Osteoblast (primary cell): Measurements from ENCODE around the gene ABCD4. TPM values are rescaled to one million over a fixed set of nuclear protein-coding genes. Genes with fewer than 3 reads are reported as not detected.
A peak's percentile ranks its signal among the peaks of the same experiment; 100 is the strongest.

ENCODE experiments used
- DNase-seq: peaks from one replicate; pipeline ENCODE4 v3.0.0; 2011; ENCODE audit warnings: low spot score, mixed read lengths; ENCODE audit not compliant: insufficient read length; ENCODE audit errors: missing footprints
- H2AFZ ChIP-seq: 2 replicates; pipeline ENCODE4 v1.6.0; 2011; ENCODE audit warnings: mild to moderate bottlenecking, low read length
- H3K27ac ChIP-seq: 2 replicates; pipeline ENCODE4 v1.5.1; 2011; ENCODE audit warnings: mild to moderate bottlenecking, low read depth, low read length, moderate library complexity
- H3K27me3 ChIP-seq: 2 replicates; pipeline ENCODE4 v1.6.0; 2012; ENCODE audit warnings: mild to moderate bottlenecking, control low read depth, inconsistent platforms, low read length, moderate library complexity; ENCODE audit not compliant: insufficient read depth
- H3K36me3 ChIP-seq: 2 replicates; pipeline ENCODE4 v1.5.1; 2011; ENCODE audit warnings: mild to moderate bottlenecking, low read length, control low read depth, moderate library complexity; ENCODE audit not compliant: insufficient read depth
- H3K4me1 ChIP-seq: 2 replicates; pipeline ENCODE4 v1.5.1; 2011; ENCODE audit warnings: mild to moderate bottlenecking, low read length, control low read depth, moderate library complexity; ENCODE audit not compliant: insufficient read depth
- H3K4me2 ChIP-seq: 2 replicates; pipeline ENCODE4 v1.6.0; 2011; ENCODE audit warnings: mild to moderate bottlenecking, low read length; ENCODE audit not compliant: insufficient read depth
- H3K4me3 ChIP-seq: fragments of 200-600 bp; sonication (generic); 3 replicates; pipeline ENCODE4 v1.5.1; 2012; ENCODE audit warnings: mild to moderate bottlenecking, low read length, inconsistent platforms; ENCODE audit not compliant: insufficient read depth
- H3K79me2 ChIP-seq: 2 replicates; pipeline ENCODE4 v1.6.0; 2012; ENCODE audit warnings: mild to moderate bottlenecking, low read length, control low read depth, inconsistent platforms; ENCODE audit not compliant: insufficient read depth
- H3K9me3 ChIP-seq: 2 replicates; pipeline ENCODE4 v1.5.1; 2011; ENCODE audit warnings: low read depth, low read length, control low read depth
- H4K20me1 ChIP-seq: 2 replicates; pipeline ENCODE4 v1.6.0; 2012; ENCODE audit warnings: mild to moderate bottlenecking, low read length, control low read depth; ENCODE audit not compliant: insufficient read depth
- CTCF ChIP-seq: IDR thresholded peaks from 2 replicates; pipeline ENCODE4 v1.5.1; 2011; ENCODE audit warnings: mild to moderate bottlenecking, low read depth, low read length, moderate library complexity; ENCODE audit errors: extremely low read depth
- total RNA-seq: library from RNA; depleted of rRNA; stranded (reverse); fragments of >200 nt; gene quantifications from 2 replicates; pipeline ENCODE4 v1.2.3, GENCODE V29; 2012

ABCD4 gene
- total RNA-seq, 1 donor, result 38.7 TPM

GRCh38 chr14:74240794-74241651 lies 61.7 kb downstream of the ABCD4 start:
- Histone ChIP-seq H3K4me3 (no peak overlapping the region), H3K27me3 (peaks cover 88% of the 10 kb centered on the region)

GRCh38 chr14:74239848-74240793 lies 62.6 kb downstream of the ABCD4 start:
- Histone ChIP-seq H3K9me3 (no peaks in the 10 kb centered on the region), H3K4me1 (no peaks in the 10 kb centered on the region), H2AFZ (no peak overlapping the region), H3K4me3 (no peak overlapping the region), H3K4me2 (no peak overlapping the region), H3K27ac (no peak overlapping the region), H3K27me3 (peaks cover 81% of the 10 kb centered on the region), H3K79me2 (no peaks in the 10 kb centered on the region), H3K36me3 (no peaks in the 10 kb centered on the region), H4K20me1 (peaks cover 7% of the 10 kb centered on the region)
- no peak for TF ChIP-seq CTCF
- DNase-seq, result peak; percentile 81

More at GRCh38 chr14:74240794-74241651, 61.7 kb downstream of the ABCD4 start:
- Histone ChIP-seq H3K36me3 (no peaks in the 10 kb centered on the region), H4K20me1 (peaks cover 7% of the 10 kb centered on the region), H2AFZ (no peak overlapping the region), H3K79me2 (no peaks in the 10 kb centered on the region), H3K4me1 (no peaks in the 10 kb centered on the region), H3K4me2 (no peak overlapping the region), H3K9me3 (no peaks in the 10 kb centered on the region), H3K27ac (no peak overlapping the region)
- no peak for TF ChIP-seq CTCF
- peak; percentile 87 for DNase-seq

- no peak for TF ChIP-seq CTCF
- H3K4me1 ChIP-seq, result no peaks in the 10 kb centered on the region
- peaks cover 7% of the 10 kb centered on the region for H4K20me1 ChIP-seq
- H3K27me3 ChIP-seq, result peaks cover 80% of the 10 kb centered on the region
- H3K4me3 ChIP-seq, result no peak within 1 kb of the TSS
- no peak within 1 kb of the TSS for H3K27ac ChIP-seq
- H3K79me2 ChIP-seq, result no peaks in the 10 kb centered on the region
- H3K36me3 ChIP-seq, result no peaks in the 10 kb centered on the region
- H2AFZ ChIP-seq, result no peak within 1 kb of the TSS
- DNase-seq, result peak; percentile 63
- H3K9me3 ChIP-seq, result no peaks in the 10 kb centered on the region
- no peak within 1 kb of the TSS for H3K4me2 ChIP-seq
Measured at GRCh38 chr14:74238974-74239847, 63.5 kb downstream of the ABCD4 start, which contains the start of gene VSX2. Gene VSX2, plus strand, starts transcription at chr14:74239449. Its CDS starts 113 bp downstream, at chr14:74239562.
